HL-60 (cell line): Measurements from ENCODE around the gene GNLY.

Experiments
- GABPA ChIP-seq: IDR thresholded peaks from 2 replicates; pipeline ENCODE4 v1.6.1; 2012; ENCODE audit warnings: low read depth
- POLR2AphosphoS5 ChIP-seq: IDR thresholded peaks from 2 replicates; pipeline ENCODE4 v1.6.1; 2012; ENCODE audit warnings: low read depth
- REST ChIP-seq: IDR thresholded peaks from 2 replicates; pipeline ENCODE4 v1.6.1; 2012; ENCODE audit warnings: low read depth; ENCODE audit not compliant: insufficient replicate concordance
- SPI1 ChIP-seq: IDR thresholded peaks from 2 replicates; pipeline ENCODE4 v1.6.1; 2012; ENCODE audit warnings: low read depth, mild to moderate bottlenecking, borderline replicate concordance
- TF ChIP-seq, protein P1 (sequence below): IDR thresholded peaks from one replicate; pipeline ENCODE4 v1.5.1; 2011; ENCODE audit warnings: low read length, control low read depth, inconsistent platforms; ENCODE audit not compliant: insufficient read depth

GRCh38 chr2:85680707-85681371 is 13.3 kb upstream of the GNLY start:
- TF ChIP-seq REST (no peak), POLR2AphosphoS5 (no peak), GABPA (no peak), SPI1 (no peak)
- TF ChIP-seq, protein P1, sequence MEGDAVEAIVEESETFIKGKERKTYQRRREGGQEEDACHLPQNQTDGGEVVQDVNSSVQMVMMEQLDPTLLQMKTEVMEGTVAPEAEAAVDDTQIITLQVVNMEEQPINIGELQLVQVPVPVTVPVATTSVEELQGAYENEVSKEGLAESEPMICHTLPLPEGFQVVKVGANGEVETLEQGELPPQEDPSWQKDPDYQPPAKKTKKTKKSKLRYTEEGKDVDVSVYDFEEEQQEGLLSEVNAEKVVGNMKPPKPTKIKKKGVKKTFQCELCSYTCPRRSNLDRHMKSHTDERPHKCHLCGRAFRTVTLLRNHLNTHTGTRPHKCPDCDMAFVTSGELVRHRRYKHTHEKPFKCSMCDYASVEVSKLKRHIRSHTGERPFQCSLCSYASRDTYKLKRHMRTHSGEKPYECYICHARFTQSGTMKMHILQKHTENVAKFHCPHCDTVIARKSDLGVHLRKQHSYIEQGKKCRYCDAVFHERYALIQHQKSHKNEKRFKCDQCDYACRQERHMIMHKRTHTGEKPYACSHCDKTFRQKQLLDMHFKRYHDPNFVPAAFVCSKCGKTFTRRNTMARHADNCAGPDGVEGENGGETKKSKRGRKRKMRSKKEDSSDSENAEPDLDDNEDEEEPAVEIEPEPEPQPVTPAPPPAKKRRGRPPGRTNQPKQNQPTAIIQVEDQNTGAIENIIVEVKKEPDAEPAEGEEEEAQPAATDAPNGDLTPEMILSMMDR = no peak
